ENCODE results near the gene VSTM2L. TPM values are rescaled to one million over a fixed set of nuclear protein-coding genes. Genes with fewer than 3 reads are reported as not detected.

Gene VSTM2L
- total and polyA plus RNA-seq, 2 donors (not counting 3 experiments of a cell fraction or from before 2014, with no cell fraction given), result 0.18 TPM; not detected in 1

- no peak overlapping the region for H3K27ac ChIP-seq (ENCODE audit: insufficient read depth, low read depth, low read length)
- no TSS peak for BruUV-seq (replicated peaks)
- no peak overlapping the region for H3K4me3 ChIP-seq (replicated peaks in 1 of 3; ENCODE audit: insufficient read depth in 1 of 3, low read depth in 1 of 3, low read length in 3 of 3)
- no peaks in the 10 kb centered on the region for H3K9me1 ChIP-seq (replicated peaks; ENCODE audit: control insufficient read depth, extremely low read depth, insufficient read depth, low read length)
- H3K4me1 ChIP-seq (ENCODE audit: control insufficient read depth, extremely low read depth, insufficient read depth, low read length), result no peaks in the 10 kb centered on the region
- no peaks in the 10 kb centered on the region for H3K79me2 ChIP-seq (ENCODE audit: control insufficient read depth, insufficient read depth, low read length)
- no peak overlapping the region for H3K9ac ChIP-seq (replicated peaks; ENCODE audit: extremely low read depth, insufficient read depth, low read length)
- DNase-seq (ENCODE audit: low read depth, low spot score) (no peak), FAIRE-seq (no peak)
- POLR2A ChIA-PET, result no interaction called here
- TF ChIP-seq EZH2 (IDR thresholded peaks at IDR 0.05; ENCODE audit: borderline replicate concordance, low read depth, low read length, severe bottlenecking), result no peak
- TF ChIP-seq POLR2AphosphoS5 (IDR thresholded peaks at IDR 0.05; ENCODE audit: insufficient read depth, low read depth, low read length), result no peak
- no peak for TF ChIP-seq JUN (IDR thresholded peaks at IDR 0.05; ENCODE audit: borderline replicate concordance, insufficient read depth, insufficient read length, low read depth)
- TF ChIP-seq CTCF (IDR thresholded peaks at IDR 0.05; ENCODE audit: extremely low read depth in 1 of 2, insufficient read depth in 1 of 2, low read depth in 1 of 2, low read length in 2 of 2), result no peak
- no peak for TF ChIP-seq GATA2 (IDR thresholded peaks at IDR 0.05; ENCODE audit: insufficient read depth, insufficient read length, low read depth, low read length)
- TF ChIP-seq FOS (IDR thresholded peaks at IDR 0.05; ENCODE audit: borderline replicate concordance, insufficient read depth, low read length), result no peak
- TF ChIP-seq MAX (IDR thresholded peaks at IDR 0.05; ENCODE audit: insufficient read depth, insufficient read length), result no peak
- no peak for TF ChIP-seq POLR2A (IDR thresholded peaks at IDR 0.05; ENCODE audit: low read depth, low read length)
- TF ChIP-seq MYC (IDR thresholded peaks at IDR 0.05; ENCODE audit: low read depth, low read length), result no peak
- H4K20me1 ChIP-seq (replicated peaks; ENCODE audit: control insufficient read depth, extremely low read depth, insufficient read depth, low read length), result no peaks in the 10 kb centered on the region
- CTCF ChIA-PET, result no interaction called here
- no peaks in the 10 kb centered on the region for H3K9me3 ChIP-seq (replicated peaks; ENCODE audit: control insufficient read depth, insufficient read depth, low read length)
- dilution Hi-C loops (cut with MboI; ENCODE audit: extremely low pct_ligation_motif_present, low sequenced_read_pairs) (no loop called here), intact Hi-C loops (cut with micrococcal nuclease) (no loop called here)
- H3K4me2 ChIP-seq (ENCODE audit: insufficient read depth, low read length), result no peak overlapping the region
- H3K36me3 ChIP-seq (ENCODE audit: control insufficient read depth in 2 of 2, extremely low read depth in 1 of 2, insufficient read depth in 2 of 2, low read length in 2 of 2), result no peaks in the 10 kb centered on the region
- peaks cover 5 to 9% of the 10 kb centered on the region in 2 experiments for H3K27me3 ChIP-seq (ENCODE audit: control insufficient read depth in 2 of 2, insufficient read depth in 2 of 2, low read length in 2 of 2)
- no peak overlapping the region for H2AFZ ChIP-seq (ENCODE audit: low read depth, low read length)
Observed at GRCh38 chr20:37968841-37969401, 66.0 kb downstream of the VSTM2L start.
